SJSA1 (cell line): ENCODE measurements around the gene ANKRD13D. TPM values are rescaled to one million over a fixed set of nuclear protein-coding genes. Genes with fewer than 3 reads are reported as not detected.
"Not testable (repeated sequence)": the region's sequence is repeated elsewhere in the genome, so short reads cannot be mapped to it uniquely, and the experiment has no call there.

Experiments
- DNase-seq, 2 experiments: peaks; one replicate each; pipeline ENCODE4 v3.0.0-alpha.2; 2015 to 2020; ENCODE audit warnings: low spot score in 2 of 2, low read depth in 1 of 2
- H3K27ac ChIP-seq: fragments of 250-450 bp; sonication (Bioruptor Pico); 2 replicates; pipeline ENCODE4 v1.5.1; 2020; ENCODE audit warnings: mild to moderate bottlenecking, moderate library complexity
- H3K27me3 ChIP-seq: fragments of 250-450 bp; sonication (Bioruptor Pico); replicated peaks from 2 replicates; pipeline ENCODE4 v1.5.1; 2020; ENCODE audit warnings: mild to moderate bottlenecking, moderate library complexity
- H3K36me3 ChIP-seq: fragments of 250-450 bp; sonication (Bioruptor Pico); 2 replicates; pipeline ENCODE4 v1.5.1; 2020; ENCODE audit warnings: mild to moderate bottlenecking
- H3K4me1 ChIP-seq: fragments of 250-450 bp; sonication (Bioruptor Pico); replicated peaks from 2 replicates; pipeline ENCODE4 v1.6.1; 2021; ENCODE audit warnings: mild to moderate bottlenecking
- H3K4me3 ChIP-seq: fragments of 250-450 bp; sonication (Bioruptor Pico); 2 replicates; pipeline ENCODE4 v1.5.1; 2020; ENCODE audit warnings: mild to moderate bottlenecking
- H3K9me3 ChIP-seq: fragments of 250-450 bp; sonication (Bioruptor Pico); replicated peaks from 2 replicates; pipeline ENCODE4 v1.5.1; 2020; ENCODE audit warnings: mild to moderate bottlenecking
- total RNA-seq: library from RNA; depleted of rRNA; stranded (reverse); fragments of >200 nt; shearing (Covaris generic); gene quantifications from 2 replicates; pipeline ENCODE4 v1.2.3, GENCODE V29; 2014

ANKRD13D gene
- total RNA-seq, 1 experiment from 2014 or later, result 40.2 TPM

DNA sequence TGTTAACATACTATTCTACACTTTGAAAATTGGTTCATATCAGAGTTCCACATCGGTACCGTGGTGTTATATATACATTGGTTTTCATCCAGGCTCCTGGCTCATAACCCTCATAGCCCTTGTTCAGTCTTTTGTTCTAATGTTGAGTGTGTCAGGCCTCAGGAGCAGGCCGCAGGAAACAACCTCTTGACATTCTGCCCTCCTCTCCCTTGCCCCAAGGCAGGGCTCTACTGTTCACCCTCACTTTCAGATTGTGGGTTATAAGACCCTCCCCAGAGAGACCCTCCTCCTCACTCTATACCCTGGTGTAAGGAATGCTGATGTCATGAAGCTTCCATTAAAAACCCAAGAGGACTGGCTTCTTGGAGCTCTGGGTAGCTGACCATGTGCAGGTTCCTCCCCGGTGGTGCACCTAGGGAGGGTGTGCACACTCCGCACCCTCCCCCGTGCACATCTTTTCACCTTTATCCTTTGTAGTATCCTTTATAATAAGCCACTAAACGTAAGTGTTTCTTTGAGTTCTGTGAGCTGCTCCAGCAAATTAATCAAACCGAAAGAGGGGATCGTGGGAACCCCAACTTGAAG, 26.3 kb downstream of the ANKRD13D start:
- H3K9me3 ChIP-seq, result no peaks in the 10 kb centered on the region
- H3K27ac ChIP-seq, result no peak overlapping the region
- no peaks in the 10 kb centered on the region for H3K27me3 ChIP-seq
- no peak for DNase-seq
- peaks cover 15% of the 10 kb centered on the region for H3K36me3 ChIP-seq
- no peak overlapping the region for H3K4me3 ChIP-seq
- H3K4me1 ChIP-seq, result peaks cover 7% of the 10 kb centered on the region

GRCh38 chr11:67316882-67317204, 27.7 kb downstream of the ANKRD13D start:
- H3K9me3 ChIP-seq, result no peaks in the 10 kb centered on the region
- peak overlapping the region; percentile 33 for H3K27ac ChIP-seq
- H3K4me1 ChIP-seq, result peaks cover 7% of the 10 kb centered on the region
- H3K4me3 ChIP-seq, result peak overlapping the region; percentile 53
- no peak for DNase-seq
- no peaks in the 10 kb centered on the region for H3K27me3 ChIP-seq
- peaks cover 1% of the 10 kb centered on the region; the same call in 1 of the 2 replicates for H3K36me3 ChIP-seq

- Histone ChIP-seq H3K36me3 (no peaks in the 10 kb centered on the region), H3K4me1 (peaks cover 7% of the 10 kb centered on the region), H3K27ac (peak overlapping the region; percentile 33), H3K27me3 (no peaks in the 10 kb centered on the region), H3K9me3 (no peaks in the 10 kb centered on the region), H3K4me3 (peak overlapping the region; percentile 53)
- DNase-seq, result peak; percentile 99 to 100
These were observed 28.2 kb downstream of the ANKRD13D start for GRCh38 chr11:67317205-67317887.

DNA sequence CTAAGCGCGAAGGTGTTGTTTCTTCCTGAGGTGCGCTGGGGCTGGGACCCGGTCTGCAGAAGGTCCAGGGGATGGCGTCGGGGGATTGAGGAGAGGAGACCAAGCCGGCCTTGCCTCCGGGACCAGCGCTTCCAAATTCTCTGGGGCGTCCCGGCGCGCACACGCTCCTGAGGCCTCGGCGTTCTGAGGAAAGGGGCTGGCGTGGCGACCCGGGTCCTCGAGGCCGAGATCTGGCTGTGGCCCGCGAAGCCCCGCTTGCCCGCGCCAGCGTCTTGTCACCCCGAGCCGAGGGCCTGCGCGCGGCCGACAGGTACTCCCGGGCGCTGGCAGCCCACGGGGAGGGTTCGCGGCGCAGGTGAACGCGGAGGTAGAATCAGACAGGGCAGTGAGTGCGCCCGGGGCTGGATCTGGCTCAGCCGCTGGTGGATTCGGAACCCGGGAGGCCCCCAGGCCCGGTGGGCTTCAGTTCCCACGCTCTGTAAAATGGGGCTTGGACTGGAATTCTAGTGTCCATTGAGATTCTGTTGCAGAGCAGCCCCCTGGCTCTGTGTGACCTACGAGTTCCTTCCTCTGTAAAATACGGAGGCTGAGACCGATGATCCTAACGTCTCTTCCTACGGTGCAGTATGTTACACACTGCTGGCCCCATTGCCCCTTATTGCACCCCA, 28.9 kb downstream of the ANKRD13D start:
- peaks cover 7% of the 10 kb centered on the region for H3K4me1 ChIP-seq
- no peaks in the 10 kb centered on the region for H3K9me3 ChIP-seq
- H3K36me3 ChIP-seq, result no peaks in the 10 kb centered on the region
- no peak overlapping the region; the same call in 1 of the 2 replicates for H3K27ac ChIP-seq
- H3K27me3 ChIP-seq, result no peaks in the 10 kb centered on the region
- peak overlapping the region; percentile 53 for H3K4me3 ChIP-seq
- DNase-seq, result no peak

DNA sequence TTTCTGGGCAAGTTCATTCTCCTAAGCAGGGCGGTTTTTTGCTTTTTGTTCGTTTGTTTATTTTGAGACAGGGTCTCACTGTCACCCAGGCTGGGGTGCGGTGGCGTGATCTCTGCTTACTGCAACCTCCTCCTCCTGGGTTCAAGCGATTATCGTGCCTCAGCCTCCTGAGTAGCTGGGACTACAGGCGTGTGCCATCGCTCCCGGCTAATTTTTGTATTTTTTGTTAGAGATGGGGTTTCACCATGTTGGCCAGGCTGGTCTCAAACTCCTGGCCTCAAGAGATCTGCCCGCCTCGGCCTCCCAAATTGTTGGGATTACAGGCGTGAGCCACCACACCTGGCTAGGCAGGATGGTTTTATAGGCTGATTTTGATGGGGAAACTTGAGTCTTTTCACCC, 29.8 kb downstream of the ANKRD13D start:
- H3K4me1 ChIP-seq, H3K27ac ChIP-seq, DNase-seq, H3K4me3 ChIP-seq, H3K27me3 ChIP-seq, H3K36me3 ChIP-seq, H3K9me3 ChIP-seq: not testable (repeated sequence)

- Histone ChIP-seq H3K4me1 (peaks cover 7% of the 10 kb centered on the region), H3K4me3 (no peak overlapping the region), H3K36me3 (no peaks in the 10 kb centered on the region), H3K27me3 (no peaks in the 10 kb centered on the region), H3K9me3 (no peaks in the 10 kb centered on the region), H3K27ac (no peak overlapping the region)
- no peak for DNase-seq
These were observed 30.9 kb downstream of the ANKRD13D start for GRCh38 chr11:67320011-67320410.

- Histone ChIP-seq H3K36me3 (no peaks in the 10 kb centered on the region), H3K9me3 (no peaks in the 10 kb centered on the region), H3K4me1 (peaks cover 7% of the 10 kb centered on the region), H3K4me3 (no peak overlapping the region), H3K27me3 (no peaks in the 10 kb centered on the region), H3K27ac (no peak overlapping the region)
- DNase-seq, result no peak
These were observed 31.6 kb downstream of the ANKRD13D start for GRCh38 chr11:67320691-67321090.

DNA sequence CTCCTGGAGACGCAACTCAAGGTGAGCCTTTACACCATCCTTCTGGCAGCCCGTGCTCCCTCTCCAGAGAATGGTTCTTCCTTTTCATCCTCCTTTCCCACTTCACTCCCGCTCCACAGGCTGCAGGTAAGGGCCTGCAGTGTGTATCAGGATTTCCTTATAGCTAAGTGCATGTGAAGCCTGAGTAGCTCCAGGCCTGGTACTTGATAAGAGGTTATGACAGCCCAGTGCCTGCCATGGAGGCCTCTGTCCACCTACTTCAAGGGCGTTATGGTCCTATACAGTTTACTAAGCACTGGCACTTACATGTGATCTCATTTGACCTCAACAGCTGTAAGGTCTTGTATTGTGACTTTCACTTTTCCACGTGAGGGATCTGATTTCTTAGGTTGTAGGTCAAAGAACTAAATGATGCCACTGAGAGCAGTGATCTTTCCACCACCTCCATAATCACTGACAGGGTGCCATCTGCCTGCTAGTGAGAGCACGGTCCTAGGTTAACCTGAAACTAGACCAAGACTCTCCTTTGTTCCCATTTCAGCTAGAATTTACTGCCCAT, 32.3 kb downstream of the ANKRD13D start:
- no peak for DNase-seq
- Histone ChIP-seq H3K36me3 (no peaks in the 10 kb centered on the region), H3K27ac (no peak overlapping the region), H3K9me3 (no peaks in the 10 kb centered on the region), H3K4me3 (no peak overlapping the region), H3K4me1 (peaks cover 7% of the 10 kb centered on the region), H3K27me3 (no peaks in the 10 kb centered on the region)

- Histone ChIP-seq H3K4me3 (no peak overlapping the region), H3K27me3 (no peaks in the 10 kb centered on the region), H3K27ac (no peak overlapping the region), H3K36me3 (no peaks in the 10 kb centered on the region), H3K4me1 (peaks cover 7% of the 10 kb centered on the region), H3K9me3 (no peaks in the 10 kb centered on the region)
- DNase-seq, result no peak
These were observed 32.9 kb downstream of the ANKRD13D start for GRCh38 chr11:67322049-67322448.

GRCh38 chr11:67323526-67323925, 34.4 kb downstream of the ANKRD13D start:
- Histone ChIP-seq H3K36me3 (no peaks in the 10 kb centered on the region), H3K4me1 (no peaks in the 10 kb centered on the region), H3K4me3 (no peak overlapping the region), H3K27ac (no peak overlapping the region), H3K27me3 (no peaks in the 10 kb centered on the region), H3K9me3 (no peaks in the 10 kb centered on the region)
- DNase-seq, result no peak

DNA sequence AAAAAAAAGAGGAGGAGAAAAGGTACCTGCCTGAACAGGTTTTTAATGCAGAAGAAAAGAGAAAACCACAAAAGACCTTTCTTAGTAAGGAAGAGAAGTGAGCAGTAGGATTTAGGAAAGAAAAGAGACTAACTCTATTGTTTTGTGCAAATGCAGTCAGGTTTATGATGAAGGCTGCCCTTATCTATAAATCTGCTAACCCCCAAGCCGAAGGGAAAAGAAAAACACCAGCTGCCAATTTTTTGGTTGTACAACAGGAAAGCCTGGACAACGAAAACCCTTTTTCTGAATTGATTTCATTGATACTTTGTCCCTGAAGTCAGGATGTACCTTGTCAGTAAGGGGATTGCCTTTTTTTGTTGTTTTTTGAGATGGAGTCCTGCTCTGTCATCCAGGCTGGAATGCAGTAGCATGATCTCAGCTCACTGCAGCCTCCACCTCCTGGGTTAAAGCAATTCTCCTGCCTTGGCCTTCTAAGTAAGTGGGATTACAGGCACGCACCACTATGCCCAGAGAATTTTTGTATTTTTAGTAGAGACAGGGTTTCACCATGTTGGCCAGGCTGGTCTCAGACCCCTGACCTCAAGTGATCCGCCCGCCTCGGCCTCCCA, 43.1 kb downstream of the ANKRD13D start:
- no peaks in the 10 kb centered on the region for H3K4me1 ChIP-seq
- H3K27me3 ChIP-seq, result no peaks in the 10 kb centered on the region
- no peak overlapping the region for H3K4me3 ChIP-seq
- no peak overlapping the region for H3K27ac ChIP-seq
- no peaks in the 10 kb centered on the region for H3K9me3 ChIP-seq
- no peak for DNase-seq
- H3K36me3 ChIP-seq, result no peaks in the 10 kb centered on the region

DNA sequence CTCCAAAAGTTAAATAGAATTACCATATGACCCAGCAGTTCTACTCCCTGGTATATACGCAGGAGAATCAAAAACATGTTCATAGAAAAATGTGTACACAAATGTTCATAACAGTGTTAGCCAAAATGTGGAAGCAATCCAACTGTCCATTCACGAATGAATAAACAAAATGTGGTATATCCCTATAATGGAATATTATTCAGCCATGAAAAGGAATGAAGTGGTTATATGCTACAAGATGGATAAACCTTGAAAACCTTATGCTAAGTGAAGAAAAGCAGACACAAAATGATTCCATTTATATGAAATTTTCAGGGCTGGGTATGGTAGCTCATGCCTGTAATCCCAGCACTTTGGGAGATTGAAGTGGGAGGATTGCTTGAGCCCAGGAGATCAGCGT, 48.2 kb downstream of the ANKRD13D start:
- Histone ChIP-seq H3K4me3 (no peak overlapping the region), H3K27me3 (no peaks in the 10 kb centered on the region), H3K4me1 (no peaks in the 10 kb centered on the region), H3K9me3 (no peaks in the 10 kb centered on the region), H3K27ac (no peak overlapping the region), H3K36me3 (no peaks in the 10 kb centered on the region)
- DNase-seq, result no peak

DNA sequence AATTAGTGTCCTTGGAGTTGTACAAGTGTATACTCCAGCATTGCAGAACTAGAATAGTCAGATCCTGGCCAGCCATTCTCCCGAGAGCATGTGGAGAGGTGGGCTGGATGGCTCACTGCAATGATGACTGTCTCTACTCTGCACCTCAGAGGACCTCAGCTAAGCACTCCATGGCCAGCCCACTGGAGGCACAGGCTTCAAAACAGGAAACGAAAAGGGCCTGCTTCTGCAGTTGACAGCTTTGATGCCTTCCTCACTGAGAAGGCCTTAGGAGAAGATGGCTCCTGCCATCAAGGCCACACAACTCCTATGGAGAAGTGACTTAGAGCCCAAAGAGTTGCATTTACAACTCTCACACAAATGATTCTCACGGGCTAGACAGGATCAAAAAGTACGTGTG, 55.2 kb downstream of the ANKRD13D start:
- DNase-seq, result no peak
- Histone ChIP-seq H3K4me1 (no peaks in the 10 kb centered on the region), H3K4me3 (no peak overlapping the region)

More for the DNA sequence above, 55.2 kb downstream of the ANKRD13D start:
- H3K27me3 ChIP-seq, result no peaks in the 10 kb centered on the region
- no peak overlapping the region for H3K27ac ChIP-seq
- 0 out of 2 replicates have a peak, but pooled peaks cover 2% of the 10 kb centered on the region for H3K9me3 ChIP-seq
- H3K36me3 ChIP-seq, result no peaks in the 10 kb centered on the region
